Stimulated activated naive B cell treated with anti-CD40 and anti-IgM and Interleukin-4, amounts not matched to agents 10 μg/mL and 1 μg/mL and 100 μg/mL, for 72 hours (primary cell): ENCODE data around the gene OCRL.

Experiments
- ATAC-seq, 2 donors: fragments of 150-1000 bp; cut with Tn5 transposase; replicated peaks; 2 replicates each; pipeline ENCODE4 v1.10.0; 2021; ENCODE audit warnings: moderate library complexity in 1 of 2
- DNase-seq: peaks from one replicate; pipeline ENCODE4 v3.0.0; 2021
- H3K27ac Mint-ChIP-seq: one replicate; pipeline ENCODE4 v1.8.0; 2022; ENCODE audit warnings: mild to moderate bottlenecking, mixed read lengths
- H3K27me3 Mint-ChIP-seq, 2 donors: one replicate each; pipeline ENCODE4 v1.8.0; 2022; ENCODE audit warnings: mixed read lengths in 2 of 2
- H3K36me3 Mint-ChIP-seq, 2 donors: one replicate each; pipeline ENCODE4 v1.8.0; 2022; ENCODE audit warnings: mixed read lengths in 2 of 2, mild to moderate bottlenecking in 1 of 2
- H3K4me1 Mint-ChIP-seq, 2 donors: one replicate each; pipeline ENCODE4 v1.8.0; 2022; ENCODE audit warnings: mixed read lengths in 2 of 2, mild to moderate bottlenecking in 1 of 2
- H3K4me3 Mint-ChIP-seq, 2 donors: one replicate each; pipeline ENCODE4 v1.8.0; 2022; ENCODE audit warnings: mild to moderate bottlenecking in 2 of 2, mixed read lengths in 2 of 2, moderate library complexity in 1 of 2
- H3K9me3 Mint-ChIP-seq, 2 donors: one replicate each; pipeline ENCODE4 v1.8.0; 2022; ENCODE audit warnings: mixed read lengths in 2 of 2, mild to moderate bottlenecking in 1 of 2

Gene OCRL

GRCh38 chrX:129641469-129641868, 101.4 kb downstream of the OCRL start:
- H3K9me3 Mint-ChIP-seq = no peaks in the 10 kb centered on the region
- H3K36me3 Mint-ChIP-seq = no peaks in the 10 kb centered on the region
- ATAC-seq (no peak), DNase-seq (no peak)
- no peak overlapping the region for H3K27ac Mint-ChIP-seq
- peaks cover 0 to 2% of the 10 kb centered on the region in 2 donors for H3K4me1 Mint-ChIP-seq
- H3K4me3 Mint-ChIP-seq = no peak overlapping the region
- H3K27me3 Mint-ChIP-seq = peaks cover 0 to 8% of the 10 kb centered on the region in 2 donors

GRCh38 chrX:129641941-129642340, 101.9 kb downstream of the OCRL start:
- peaks cover 0 to 9% of the 10 kb centered on the region in 2 donors for H3K27me3 Mint-ChIP-seq
- H3K36me3 Mint-ChIP-seq = no peaks in the 10 kb centered on the region
- H3K4me3 Mint-ChIP-seq = no peak overlapping the region
- no peaks in the 10 kb centered on the region for H3K9me3 Mint-ChIP-seq
- no peak overlapping the region for H3K27ac Mint-ChIP-seq
- ATAC-seq = no peak
- DNase-seq = no peak
- H3K4me1 Mint-ChIP-seq = peaks cover 0 to 2% of the 10 kb centered on the region in 2 donors
